NCI-H446 (cell line): ENCODE data around the gene EFNA2.

ENCODE experiments used
- DNase-seq, 2 experiments: peaks; one replicate each; lab custom pipeline; 2025; lab: John Stamatoyannopoulos, UW

The EFNA2 gene

GRCh38 chr19:1260749-1261537, 24.7 kb upstream of the EFNA2 start:
- DNase-seq, result peak; percentile 93 to 99

GRCh38 chr19:1261538-1261797, 24.2 kb upstream of the EFNA2 start:
- no peak for DNase-seq

- DNase-seq, result peak in 1 of 2 experiments; percentile 50
Observed at GRCh38 chr19:1261798-1262622, 23.7 kb upstream of the EFNA2 start.

GRCh38 chr19:1262623-1263123, 23.0 kb upstream of the EFNA2 start:
- no peak for DNase-seq

- DNase-seq, result no peak
Observed at GRCh38 chr19:1263188-1263587, 22.5 kb upstream of the EFNA2 start.

GRCh38 chr19:1264801-1265614, 20.7 kb upstream of the EFNA2 start:
- no peak for DNase-seq

- DNase-seq, result no peak
Observed at GRCh38 chr19:1265615-1266128, 20.0 kb upstream of the EFNA2 start.

- DNase-seq, result peak; percentile 39 to 81
Observed at GRCh38 chr19:1266129-1266915, 19.4 kb upstream of the EFNA2 start.

DNA sequence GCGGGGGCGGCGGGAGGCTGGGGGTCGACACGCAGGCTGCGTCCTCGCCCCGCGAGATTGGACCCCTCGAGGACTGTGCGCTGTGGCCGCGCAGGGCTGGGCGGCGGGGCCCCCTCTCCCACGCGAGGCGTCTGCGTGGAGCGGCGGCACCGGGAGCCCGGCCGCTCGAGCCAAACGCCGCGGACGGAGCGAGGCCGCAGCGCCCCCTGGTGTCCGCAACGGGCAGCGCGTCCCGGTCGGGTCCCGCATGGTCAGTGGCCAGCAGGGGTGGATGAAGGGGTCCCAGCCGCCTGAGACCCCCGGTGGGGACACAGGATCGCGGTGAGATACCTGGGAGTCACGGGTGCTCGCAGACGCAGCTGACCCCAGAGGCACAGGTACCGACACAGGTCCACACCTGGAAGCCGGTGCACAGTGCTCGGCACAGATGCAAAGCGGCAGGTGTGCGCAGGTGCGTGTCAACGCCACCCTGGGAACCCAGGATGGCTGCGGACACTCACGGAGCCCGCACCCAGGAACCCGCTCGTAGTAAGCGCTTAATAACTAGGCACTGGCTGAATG, 18.7 kb upstream of the EFNA2 start:
- peak; percentile 34 to 78 for DNase-seq

DNA sequence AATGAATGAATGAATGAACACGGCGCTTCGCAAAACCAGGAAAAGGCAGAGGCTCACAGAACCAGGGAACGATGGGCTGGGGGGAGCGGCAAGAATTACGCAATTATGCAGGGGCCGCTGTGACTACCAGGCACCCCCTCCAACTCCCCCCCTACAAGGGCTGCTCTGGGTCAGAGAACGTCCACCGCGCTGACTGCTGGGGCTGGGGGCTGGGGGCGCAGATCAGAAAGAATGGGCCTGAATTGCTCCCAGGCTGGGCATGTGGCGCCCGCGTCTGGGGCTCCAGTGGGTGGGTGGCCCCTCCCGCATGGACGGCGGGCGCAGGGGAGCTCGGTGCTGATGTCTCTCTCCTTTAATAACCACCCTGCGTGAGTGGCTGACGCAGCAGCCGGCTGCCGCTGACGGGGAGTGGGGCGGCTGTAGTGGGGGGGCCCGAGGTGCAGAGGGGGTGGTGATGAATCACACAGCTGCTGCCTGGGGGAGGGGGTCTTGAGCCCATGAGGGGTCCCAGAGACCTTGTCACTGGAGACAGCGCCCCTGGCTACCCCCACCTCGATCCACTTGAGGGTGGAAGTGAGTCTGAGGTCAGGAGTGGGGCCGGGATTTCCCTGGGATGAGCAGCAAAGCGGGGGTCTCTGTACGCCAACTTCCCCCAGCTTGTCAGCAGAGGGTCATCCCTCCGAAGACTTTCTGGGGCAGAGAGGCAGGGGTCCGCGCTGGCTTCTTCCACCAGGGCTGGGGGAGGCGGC, 18.0 kb upstream of the EFNA2 start:
- DNase-seq, result no peak

GRCh38 chr19:1268226-1269064, 17.2 kb upstream of the EFNA2 start:
- no peak for DNase-seq

- peak; percentile 97 to 100 for DNase-seq
Observed at GRCh38 chr19:1269065-1269477, 16.6 kb upstream of the EFNA2 start, which contains the start of gene CIRBP. Gene CIRBP (plus strand): TSS chr19:1269332. CDS start chr19:1270934, 1,602 bp downstream.

DNA sequence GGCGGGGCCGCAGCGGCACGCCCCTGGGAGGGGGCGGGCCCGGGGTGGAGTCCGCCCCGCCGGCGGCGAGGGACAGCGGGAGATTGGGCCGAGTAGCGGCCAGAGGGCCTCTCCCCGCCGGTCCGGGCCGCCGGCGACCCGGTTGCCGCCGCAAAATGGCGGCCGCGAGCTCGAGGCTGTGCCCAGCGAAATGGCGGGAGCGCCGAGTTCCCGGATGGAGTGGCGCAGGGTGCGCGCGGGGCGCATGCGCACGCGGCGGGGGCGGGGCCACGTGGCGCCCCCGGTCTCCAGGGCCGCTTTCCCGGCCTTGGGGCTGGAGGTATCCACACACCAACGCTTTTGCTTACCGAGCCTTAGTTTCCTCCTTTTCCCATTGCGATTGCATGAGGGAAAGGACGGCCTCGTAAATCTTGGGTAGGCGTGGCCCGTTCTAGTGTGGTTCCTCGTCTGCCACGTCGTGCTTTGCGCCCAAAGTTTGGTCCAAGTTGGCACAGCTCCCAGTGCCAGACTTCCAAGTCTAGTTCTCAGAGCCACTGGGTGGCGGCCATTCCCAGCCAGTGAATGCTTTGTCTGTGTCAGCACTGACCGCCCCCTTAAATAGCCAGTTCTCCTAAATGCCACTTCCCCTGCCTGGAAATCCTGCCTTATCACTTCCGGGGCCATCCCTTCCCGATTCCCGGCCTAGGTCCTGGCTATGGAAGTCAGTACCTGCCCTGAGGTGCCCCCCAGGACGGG, 16.0 kb upstream of the EFNA2 start:
- DNase-seq, result peak; percentile 92 to 98

GRCh38 chr19:1270213-1270853, 15.3 kb upstream of the EFNA2 start:
- DNase-seq, result peak in 1 of 2 experiments; percentile 67

GRCh38 chr19:1270854-1271527, 14.7 kb upstream of the EFNA2 start:
- DNase-seq, result no peak

GRCh38 chr19:1271528-1272422, 13.9 kb upstream of the EFNA2 start:
- DNase-seq, result no peak
